Stimulated activated CD8-positive, alpha-beta memory T cell treated with anti-CD3 and anti-CD28 coated beads, Interleukin-4, amount 100 ng/mL, for 4 hours (primary cell): ENCODE data around the gene MARVELD2.

Source experiments
- DNase-seq, 2 donors: peaks; one replicate each; pipeline ENCODE4 v3.0.0-alpha.2; 2020; ENCODE audit warnings: low read depth in 2 of 2, low spot score in 1 of 2

MARVELD2 gene

DNA sequence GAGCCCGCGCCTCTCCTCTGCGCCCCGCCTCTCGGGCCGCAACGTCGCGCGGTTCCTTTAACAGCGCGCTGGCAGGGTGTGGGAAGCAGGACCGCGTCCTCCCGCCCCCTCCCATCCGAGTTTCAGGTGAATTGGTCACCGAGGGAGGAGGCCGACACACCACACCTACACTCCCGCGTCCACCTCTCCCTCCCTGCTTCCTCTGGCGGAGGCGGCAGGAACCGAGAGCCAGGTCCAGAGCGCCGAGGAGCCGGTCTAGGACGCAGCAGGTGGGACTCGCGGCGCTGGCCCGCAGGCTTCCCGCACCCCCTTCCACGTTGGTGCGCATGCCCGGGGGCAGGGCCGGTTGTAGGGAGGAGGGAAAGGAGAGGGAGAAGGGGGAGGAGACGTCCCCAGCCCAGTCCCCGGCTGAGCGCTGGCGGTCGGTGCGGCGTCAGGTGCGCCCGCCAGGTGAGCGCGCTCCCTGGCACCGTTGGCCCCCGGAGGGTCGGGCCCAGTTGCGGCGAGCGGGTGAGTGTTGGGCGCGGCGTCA is 77.5 kb downstream of the MARVELD2 start, which contains the start of gene OCLN:
TSS of gene OCLN (plus strand) at position 400 of the 532 bp plus-strand sequence. CDS start 11,455 bp downstream, outside the sequence.
- DNase-seq: no peak

DNA sequence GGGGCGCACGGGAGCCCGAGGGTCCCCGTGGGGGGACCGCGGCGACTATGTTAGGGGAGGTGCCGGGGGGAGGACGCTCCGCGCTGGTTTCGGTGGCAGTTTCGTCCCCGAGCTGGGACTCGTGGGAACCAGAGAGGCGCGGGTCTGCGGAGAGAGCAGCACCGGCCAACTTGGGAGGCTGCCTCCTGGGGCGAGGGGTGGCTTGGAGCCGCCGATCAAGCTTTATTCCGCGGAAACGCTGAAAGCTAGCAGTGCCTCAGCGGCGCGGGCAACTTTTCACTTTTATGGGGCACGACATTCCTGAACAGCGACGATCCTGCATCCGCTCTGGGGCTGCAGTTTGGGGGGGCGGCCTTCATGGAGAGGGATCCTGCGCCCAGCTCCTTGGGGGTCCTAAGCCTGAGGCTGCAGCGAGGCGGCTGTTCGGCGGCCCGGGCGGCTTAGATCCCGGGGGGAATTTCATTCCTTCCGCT is 78.0 kb downstream of the MARVELD2 start:
- DNase-seq: no peak

DNA sequence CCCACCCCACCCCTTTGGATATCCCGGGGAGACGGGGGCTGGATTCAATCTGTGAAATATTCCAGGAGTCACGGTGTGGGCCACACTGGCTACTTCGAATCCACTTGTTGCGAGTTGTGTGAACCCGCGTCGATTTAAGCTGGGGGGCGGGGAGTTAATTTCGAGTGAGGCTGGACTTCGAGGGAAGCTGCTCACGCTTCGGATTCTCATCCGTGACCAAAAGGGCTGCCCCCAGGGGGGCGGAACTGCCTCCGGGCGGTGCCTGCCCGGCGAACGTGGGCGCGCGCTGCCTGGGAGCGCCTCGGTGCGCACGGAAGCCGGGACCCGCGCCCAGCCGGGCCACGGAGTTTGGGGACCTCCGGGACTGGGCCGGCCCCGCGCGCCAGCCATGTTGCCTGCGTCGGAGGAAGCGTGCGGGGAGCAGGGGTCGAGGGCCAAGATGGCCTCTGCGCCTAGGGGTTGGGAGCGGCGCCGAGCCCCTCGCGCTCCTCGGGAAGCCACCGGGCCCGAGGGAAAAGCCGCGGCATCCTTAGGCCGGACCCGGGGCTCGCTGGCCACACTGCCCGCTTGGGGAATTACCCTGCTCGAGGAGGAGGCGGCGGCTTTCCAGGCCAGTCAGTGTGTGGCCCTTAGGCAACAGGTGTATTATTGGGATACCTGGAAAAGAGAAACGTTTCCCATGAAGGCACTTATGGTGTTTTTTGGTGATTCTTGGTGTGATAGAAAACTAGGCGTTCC is 78.6 kb downstream of the MARVELD2 start:
- DNase-seq: no peak
